Stimulated activated naive CD8-positive, alpha-beta T cell treated with anti-CD3 and anti-CD28 coated beads, Interleukin-15, Interleukin-2, amounts not matched to agents 100 U/mL and 50 U/mL, for 24 hours (primary cell): ENCODE results near the gene ZNF213.
A peak's percentile ranks its signal among the peaks of the same experiment; 100 is the strongest.
"Not testable (repeated sequence)": the region's sequence is repeated elsewhere in the genome, so short reads cannot be mapped to it uniquely, and the experiment has no call there.

Experiments used
- ATAC-seq: fragments of 150-1000 bp; cut with Tn5 transposase; one replicate; pipeline ENCODE4 v1.10.0; 2021
- DNase-seq: peaks from one replicate; pipeline ENCODE4 v3.0.0; 2021

Gene ZNF213

DNA sequence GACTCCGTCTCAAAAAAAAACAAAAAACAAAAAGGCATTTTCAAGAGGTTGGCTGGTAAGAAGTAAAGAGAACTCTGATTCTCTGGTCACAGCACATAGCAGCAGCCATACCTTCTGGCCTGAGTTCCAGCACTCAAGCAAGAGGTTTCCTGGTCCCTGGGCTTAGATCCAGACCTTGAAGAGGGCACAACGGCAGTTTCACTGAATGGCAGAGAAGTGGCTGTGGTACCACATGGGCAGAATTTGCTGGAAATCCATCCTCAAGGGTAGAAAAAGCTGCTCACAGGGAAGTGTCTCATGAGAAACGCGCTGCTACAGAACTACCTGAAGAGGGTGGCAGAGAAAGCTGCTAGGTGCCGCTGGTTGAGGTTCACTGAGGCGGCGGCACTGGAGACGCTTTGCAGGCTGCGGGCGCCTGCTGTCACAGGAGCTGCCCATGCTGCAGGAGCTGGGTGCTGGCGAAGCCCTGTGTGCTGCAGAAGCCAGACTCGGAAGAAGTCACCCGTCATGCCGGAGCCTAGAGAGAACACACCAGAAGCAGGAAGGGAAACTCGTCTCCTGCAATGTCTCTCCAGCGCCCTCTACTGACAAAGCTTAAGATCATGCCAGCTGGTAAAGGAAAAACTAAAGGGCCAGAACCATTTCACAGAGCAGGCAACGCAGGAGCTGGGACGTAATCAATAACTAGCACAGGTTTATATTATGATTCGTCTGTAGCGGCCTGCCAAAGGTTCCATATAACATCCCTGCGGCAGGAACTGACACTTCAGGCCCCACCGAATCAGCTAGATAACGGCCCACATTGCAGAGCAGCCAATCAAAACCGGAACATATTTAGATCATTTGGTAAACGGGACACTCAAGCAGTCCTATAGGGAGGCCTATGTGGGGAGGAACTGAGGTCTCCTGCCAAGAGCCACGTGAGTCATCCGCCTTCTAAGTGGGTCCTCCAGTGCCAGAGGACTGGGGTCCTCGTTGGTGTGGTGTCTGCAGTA lies 5.4 kb upstream of the ZNF213 start:
- DNase-seq (peak; percentile 78), ATAC-seq (peak; percentile 73)

DNA sequence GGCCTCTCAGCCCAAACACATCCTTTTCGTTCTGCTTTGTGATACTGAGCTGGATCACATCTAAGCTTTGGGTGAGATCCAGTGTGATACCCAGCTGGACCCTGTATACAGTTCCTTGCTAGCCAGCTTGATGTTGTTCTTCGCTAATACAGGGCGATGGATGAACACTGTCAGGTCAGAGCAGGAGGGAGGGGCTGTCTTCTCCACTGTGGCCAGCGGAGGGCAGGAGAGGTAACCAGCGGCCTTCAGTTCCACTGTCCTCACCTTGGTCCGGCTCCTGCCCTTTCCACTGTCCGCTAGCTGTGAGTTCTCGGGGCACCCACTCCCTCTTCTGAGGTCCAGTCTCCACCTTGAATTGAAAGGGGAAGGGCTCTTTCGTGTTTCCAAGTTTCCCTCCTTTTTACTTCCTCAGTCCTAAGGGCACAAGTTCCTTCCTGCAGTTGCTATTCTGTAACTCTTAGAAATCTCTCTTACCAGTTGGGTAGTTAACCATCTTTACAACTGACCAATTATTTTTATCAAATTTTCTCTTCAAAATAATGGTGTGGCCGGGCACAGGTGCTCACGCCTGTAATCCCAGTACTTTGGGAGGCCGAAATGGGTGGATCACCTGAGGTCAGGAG lies 3.0 kb upstream of the ZNF213 start:
- peak; percentile 67 for DNase-seq

DNA sequence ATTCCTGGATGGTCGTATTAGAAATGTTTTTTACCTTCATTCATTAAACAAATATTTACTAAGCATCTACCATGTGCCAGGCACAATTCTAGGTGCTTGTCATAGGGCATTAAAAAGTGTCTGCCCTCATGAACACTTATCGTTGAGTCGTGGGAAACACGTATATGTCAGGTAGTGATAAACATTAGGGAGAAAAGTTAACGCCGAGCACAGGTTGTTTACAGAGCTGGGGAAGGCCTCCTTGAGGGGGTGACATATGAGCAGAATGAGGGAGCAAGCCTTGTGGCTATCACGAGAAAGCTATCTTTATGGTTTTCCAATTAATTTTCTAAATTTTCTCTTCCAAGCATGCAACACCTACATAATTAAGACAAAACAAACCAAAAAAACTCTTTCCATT lies 985 bp upstream of the ZNF213 start:
- DNase-seq (no peak), ATAC-seq (no peak)

More for the DNA sequence above, 3.0 kb upstream of the ZNF213 start:
- no peak for ATAC-seq

DNA sequence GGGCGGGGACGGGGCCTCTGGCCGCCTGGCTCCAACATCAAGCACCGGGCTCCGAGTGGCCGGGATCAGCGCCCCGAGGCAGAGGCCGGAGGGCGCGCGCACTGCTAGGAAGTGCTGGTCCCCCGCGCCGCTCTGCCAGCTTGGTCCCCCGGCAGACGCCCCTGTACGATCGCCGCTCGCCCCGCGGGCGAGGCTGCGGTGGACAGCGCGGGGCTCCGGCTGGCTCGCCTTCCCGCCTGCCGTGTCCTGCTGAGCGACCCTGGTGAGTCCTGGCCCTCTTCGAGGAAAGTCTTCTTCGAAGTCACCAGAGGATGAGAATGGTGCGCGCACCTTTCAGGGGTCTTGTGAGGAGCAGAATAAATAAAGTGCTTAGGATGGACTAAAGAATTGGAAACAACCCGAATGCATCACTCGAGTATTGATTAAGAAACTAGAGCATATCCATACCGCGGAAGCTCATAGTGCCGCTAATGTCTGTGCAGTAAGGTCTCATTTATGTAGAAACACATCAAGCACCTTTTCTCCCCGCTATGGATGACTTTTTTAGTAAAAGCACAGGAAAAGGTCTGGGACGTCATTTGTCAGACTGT lies 392 bp downstream of the ZNF213 start:
- peak; percentile 67 for ATAC-seq
- no peak for DNase-seq

DNA sequence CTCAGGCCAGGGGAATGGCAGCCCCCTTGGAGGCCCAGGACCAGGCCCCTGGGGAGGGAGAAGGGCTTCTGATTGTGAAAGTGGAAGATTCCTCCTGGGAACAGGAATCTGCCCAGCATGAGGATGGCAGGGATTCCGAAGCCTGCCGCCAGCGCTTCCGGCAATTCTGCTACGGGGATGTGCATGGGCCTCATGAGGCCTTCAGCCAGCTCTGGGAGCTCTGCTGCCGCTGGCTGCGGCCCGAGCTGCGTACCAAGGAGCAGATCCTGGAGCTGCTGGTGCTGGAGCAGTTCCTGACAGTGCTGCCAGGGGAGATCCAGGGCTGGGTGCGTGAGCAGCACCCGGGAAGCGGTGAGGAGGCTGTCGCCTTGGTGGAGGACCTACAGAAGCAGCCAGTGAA lies 2.4 kb downstream of the ZNF213 start:
- ATAC-seq = no peak
- DNase-seq = no peak

DNA sequence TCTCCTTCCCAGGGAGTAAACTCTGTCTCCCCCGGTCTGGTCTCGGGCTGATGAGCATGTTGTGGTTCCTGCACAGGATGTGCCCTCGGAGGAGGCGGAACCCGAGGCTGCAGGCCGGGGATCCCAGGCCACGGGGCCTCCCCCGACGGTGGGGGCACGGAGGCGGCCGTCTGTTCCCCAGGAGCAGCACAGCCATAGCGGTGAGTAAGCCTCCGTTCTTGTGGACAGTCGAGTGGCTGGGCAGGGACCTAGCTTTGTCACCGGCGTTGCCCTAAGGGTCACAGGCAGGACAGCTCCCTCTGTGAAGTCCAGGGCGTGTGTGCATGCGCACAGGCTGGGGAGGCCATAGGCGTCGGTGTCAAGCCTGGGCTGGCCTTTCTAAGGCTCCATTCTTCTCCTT lies 3.5 kb downstream of the ZNF213 start:
- no peak for DNase-seq
- no peak for ATAC-seq

DNA sequence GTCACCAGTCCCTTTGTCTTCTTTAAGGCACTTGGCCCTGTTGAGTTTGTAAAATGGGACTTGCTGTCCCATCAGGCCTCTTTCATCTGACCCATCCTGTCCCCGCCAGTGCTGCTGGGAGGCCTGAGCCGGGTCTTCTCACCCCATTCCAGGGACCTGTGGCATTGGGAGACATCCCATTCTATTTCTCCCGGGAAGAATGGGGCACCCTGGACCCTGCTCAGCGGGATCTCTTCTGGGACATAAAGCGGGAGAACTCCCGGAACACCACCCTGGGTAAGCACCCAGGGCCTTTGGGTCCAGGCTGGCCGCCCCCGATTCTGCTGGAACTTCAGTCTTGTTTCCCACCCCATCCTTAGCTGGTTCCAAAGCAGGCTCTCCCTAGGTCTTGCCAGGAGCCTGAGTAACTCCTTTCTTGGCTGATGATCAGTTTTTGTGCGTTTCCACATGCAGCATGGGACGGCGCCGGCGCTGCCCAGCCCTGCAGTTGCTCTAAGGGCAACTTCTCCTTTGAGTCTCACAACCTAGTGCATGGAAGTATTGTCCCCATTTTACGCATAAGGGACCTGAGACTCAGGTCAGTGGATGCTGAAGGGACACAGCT lies 4.1 kb downstream of the ZNF213 start:
- no peak for DNase-seq
- no peak for ATAC-seq

DNA sequence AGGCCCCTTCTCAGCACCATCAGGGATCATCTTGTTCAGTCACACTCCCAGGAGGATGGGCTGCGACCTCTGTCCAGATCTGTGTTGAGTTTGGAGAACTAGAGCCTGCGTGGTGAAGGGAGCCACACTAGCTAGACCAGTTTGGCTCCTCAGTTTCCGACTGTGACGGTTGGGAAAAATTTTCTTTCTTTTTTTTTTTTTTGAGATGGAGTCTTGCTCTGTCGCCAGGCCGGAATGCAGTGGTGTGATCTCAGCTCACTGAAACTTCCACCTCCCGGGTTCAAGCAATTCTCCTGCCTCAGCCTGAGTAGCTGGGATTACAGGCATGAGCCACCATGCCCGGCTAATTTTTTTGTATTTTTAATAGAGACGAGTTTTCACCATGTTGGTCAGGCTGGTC lies 4.7 kb downstream of the ZNF213 start:
- not testable (repeated sequence) for ATAC-seq, DNase-seq

DNA sequence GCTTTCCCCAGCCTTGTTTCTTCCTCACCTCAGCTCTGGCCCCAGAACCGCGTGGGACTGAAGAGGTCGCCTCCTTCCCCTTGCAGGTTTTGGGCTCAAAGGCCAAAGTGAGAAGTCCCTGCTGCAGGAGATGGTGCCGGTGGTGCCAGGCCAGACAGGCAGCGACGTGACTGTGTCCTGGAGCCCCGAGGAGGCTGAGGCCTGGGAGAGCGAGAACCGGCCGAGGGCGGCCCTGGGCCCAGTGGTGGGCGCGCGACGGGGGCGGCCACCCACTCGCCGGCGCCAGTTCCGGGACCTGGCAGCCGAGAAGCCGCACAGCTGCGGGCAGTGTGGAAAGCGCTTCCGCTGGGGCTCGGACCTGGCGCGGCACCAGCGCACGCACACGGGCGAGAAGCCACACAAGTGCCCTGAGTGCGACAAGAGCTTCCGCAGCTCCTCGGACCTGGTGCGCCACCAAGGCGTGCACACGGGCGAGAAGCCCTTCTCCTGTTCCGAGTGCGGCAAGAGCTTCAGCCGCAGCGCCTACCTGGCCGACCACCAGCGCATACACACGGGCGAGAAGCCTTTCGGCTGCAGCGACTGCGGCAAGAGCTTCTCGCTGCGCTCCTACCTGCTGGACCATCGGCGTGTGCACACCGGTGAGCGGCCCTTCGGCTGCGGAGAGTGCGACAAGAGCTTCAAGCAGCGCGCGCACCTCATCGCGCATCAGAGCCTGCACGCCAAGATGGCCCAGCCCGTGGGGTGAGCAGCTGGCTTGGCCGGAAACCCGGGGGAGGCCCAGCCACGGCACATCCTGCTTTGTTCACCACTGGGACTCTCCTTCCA lies 6.0 kb downstream of the ZNF213 start:
- DNase-seq = no peak
- ATAC-seq = no peak

DNA sequence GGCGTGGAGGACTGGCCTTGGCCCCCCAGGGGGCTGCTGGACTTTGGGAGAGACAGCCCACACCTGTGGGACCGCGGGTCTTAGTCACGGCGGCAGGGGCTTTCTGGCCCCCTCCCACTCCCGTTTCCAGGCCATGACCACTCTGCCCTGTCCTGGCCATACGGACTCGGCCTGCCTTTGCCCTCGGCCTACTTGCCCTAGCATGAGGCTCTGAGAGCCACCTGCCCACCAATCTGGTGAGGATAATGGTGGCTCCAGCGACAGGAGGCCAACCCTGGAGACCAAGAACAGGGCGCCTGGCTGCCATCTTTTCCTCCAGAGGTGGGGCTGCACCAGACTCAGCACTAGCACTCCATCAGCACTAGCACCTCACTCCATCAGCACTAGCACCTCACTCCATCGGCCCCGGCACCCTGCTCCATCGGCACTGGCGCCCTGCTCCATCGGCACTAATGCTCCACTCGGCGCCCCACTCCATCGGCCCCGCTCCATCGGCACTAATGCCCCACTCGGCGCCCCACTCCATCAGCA lies 7.0 kb downstream of the ZNF213 start:
- DNase-seq = no peak
- ATAC-seq = no peak

DNA sequence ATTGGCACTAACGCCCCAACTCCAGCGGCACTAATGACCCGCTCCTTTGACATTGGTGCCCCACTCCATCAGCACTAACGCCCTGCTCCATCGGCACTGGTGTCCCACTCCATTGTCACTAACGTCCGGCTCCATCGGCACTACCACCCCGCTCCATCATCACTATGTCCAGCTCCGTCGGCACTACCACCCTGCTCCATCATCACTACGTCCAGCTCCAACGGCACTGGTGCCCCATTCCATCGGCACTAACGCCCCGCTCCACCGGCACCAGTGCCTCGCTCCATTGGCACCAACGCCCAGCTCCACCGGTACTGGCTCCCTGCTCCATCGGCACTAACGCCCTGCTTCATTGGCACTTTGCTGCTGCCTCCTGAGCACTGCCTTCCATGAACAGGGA lies 7.5 kb downstream of the ZNF213 start:
- ATAC-seq (no peak), DNase-seq (no peak)

DNA sequence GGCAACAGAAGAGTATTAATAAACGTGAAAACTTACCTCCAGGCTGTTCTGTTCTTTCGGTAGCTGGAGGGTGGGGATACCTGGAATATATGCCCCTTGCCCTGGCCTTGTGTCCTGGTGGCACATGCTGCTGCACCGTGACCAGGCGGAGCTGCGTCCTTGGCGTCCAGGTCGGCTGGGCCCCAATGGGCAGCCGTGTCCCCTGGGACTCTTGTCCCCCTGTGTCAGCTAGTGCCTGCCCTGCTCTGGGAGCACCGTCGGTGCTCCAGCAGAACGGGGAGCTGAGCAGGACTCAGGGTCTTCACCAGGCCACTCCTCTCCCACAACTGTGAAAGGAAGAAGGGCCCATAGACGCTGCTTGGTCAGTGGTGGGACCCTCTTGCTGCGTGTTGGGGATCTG lies 7.9 kb downstream of the ZNF213 start:
- DNase-seq (no peak), ATAC-seq (no peak)

DNA sequence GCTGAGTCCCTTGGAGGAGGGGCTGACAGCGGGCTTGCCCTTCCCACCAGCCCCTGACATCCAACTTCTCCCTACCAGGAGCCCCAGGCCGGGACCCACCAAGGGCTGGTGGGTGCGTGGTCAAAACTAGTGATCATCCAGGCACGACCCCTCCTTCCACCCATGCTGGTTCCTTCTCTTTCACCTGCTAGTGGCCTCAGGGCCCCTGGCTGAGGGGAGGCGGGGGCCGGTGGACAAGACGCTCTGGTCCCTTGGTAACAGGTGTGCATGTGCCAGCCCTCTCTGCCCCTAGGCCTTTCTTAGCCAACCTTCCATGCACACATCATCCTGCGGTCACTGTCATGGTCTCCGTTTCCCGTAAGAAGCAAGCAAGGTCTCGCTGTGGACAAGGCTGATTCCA lies 8.4 kb downstream of the ZNF213 start:
- DNase-seq (no peak), ATAC-seq (no peak)

DNA sequence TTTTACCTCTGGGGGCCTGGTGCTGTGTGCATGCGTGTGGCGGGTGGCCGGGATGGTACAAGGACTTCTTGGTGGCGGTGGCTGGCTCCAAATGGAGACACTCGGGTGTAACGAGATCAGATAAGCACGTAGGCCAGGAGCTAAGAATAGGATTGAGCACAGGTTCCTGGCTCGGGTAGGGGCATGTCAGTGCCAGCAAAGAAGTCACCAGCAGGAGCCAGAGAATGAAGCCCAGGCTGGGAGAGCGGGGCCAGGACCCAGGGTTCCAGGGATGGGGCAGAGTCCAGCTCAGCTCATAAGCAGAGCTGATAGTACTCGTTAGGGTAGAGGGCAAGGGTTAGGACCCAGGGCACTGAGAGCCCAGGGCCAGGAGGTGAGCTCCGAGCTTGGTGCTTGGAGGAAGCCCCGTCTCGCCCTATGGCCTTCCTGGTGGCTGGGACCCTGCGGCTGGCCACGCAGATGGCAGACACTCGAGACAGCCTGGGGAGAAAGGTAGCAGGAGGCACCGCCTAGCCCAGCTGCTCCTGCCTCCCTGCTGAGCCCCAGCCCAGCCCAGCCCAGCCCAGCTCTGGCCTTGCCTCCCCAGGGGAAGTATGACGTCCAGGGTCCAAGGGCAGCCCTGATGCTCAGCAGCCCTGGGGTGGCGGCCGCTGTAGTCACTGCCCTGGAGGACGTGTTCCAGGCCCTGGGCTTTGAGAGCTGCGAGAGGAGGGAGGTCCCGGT lies 8.9 kb downstream of the ZNF213 start:
- ATAC-seq (no peak), DNase-seq (no peak)

DNA sequence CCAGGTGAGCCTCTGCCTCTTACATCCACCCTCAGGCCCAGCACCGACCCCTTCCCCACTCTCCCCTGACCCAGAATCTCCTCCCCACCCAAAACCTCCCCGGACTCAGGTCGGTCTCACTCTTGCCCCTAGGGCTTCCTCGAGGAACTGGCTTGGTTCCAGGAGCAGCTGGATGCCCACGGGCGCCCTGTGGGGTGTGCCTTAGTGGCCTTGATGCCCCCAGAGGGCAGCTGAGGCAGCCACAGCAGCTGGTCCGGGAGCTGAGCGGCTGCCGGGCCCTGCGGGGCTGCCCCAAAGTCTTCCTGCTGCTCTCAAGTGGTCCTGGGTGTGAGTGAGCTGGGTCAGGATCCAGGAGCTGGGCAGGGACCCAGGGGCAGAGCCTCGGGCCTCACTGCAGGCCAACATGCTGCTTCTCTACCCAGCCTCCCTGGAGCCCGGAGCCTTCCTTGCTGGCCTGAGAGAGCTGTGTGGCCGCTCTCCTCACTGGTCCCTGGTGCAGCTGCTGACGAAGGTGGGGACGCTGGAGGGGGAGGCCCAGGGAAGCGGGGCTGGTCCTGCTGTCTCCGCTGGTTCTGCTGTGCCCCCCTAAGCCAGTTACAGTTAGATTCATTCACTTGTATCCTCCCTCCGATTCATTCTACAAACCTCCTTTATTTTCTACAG lies 9.6 kb downstream of the ZNF213 start:
- ATAC-seq = no peak
- no peak for DNase-seq

DNA sequence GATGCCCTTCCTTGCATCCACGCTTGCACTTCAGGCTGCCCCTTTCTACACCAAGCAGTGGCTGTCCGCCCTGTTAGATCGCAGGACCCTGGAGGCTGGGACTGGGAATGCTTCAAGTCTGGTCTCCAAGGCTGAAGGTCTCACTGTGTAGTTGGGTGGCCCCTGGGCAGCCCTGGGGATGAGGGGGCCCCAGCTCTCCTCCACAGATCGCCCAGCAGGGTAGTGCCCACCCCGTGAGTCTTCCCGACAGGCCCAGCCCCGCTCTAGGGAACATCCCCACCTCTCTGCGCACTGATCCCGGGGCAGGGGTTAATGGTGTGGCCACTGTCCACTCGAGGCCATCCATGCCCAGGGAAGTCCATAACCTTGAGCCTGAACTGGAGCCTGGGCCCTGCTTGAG lies 10.3 kb downstream of the ZNF213 start:
- DNase-seq (no peak), ATAC-seq (no peak)

DNA sequence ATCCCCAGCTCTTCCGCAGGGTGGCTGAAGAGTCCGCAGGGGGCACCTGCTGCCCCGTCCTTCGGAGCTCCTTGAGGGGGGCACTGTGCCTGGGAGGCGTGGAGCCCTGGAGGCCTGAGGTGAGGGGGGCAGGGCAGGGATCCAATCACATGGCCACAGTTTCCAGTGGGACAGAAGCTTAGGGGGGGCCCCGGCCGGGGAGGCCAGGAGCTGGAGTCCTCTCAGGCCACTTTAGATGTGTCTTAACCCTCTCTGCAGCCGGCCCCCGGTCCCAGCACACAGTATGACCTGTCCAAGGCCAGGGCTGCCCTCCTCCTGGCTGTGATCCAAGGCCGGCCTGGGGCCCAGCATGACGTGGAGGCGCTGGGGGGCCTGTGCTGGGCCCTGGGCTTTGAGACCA lies 10.8 kb downstream of the ZNF213 start:
- DNase-seq = no peak

DNA sequence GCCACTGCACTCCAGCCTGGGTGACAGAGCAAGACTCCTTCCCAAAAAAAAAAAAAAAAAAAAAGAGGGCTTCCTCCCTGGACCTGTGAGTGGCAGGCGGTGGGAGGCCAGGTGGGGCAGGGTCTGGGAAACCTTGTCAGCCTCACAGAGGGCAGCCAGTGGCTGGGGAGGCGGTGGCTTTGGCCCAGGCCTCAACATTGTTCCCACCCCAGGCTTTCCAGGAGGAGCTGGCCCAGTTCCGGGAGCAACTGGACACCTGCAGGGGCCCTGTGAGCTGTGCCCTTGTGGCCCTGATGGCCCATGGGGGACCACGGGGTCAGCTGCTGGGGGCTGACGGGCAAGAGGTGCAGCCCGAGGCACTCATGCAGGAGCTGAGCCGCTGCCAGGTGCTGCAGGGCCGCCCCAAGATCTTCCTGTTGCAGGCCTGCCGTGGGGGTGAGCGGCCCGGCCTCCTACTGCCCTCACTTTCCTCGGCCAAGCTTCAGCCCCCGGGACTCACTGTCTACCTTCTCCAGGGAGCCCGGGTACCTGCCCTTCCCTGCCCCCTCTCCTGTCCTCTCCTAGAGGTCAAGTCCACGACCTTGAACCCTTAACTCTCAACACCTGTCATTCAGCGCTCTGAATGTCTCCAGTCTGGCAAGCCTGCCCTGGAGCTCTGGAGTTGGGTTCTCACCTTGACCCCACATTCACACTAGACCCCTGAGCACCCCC lies 12.4 kb downstream of the ZNF213 start:
- DNase-seq (no peak), ATAC-seq (no peak)

More for the DNA sequence above, 10.8 kb downstream of the ZNF213 start:
- ATAC-seq = no peak

DNA sequence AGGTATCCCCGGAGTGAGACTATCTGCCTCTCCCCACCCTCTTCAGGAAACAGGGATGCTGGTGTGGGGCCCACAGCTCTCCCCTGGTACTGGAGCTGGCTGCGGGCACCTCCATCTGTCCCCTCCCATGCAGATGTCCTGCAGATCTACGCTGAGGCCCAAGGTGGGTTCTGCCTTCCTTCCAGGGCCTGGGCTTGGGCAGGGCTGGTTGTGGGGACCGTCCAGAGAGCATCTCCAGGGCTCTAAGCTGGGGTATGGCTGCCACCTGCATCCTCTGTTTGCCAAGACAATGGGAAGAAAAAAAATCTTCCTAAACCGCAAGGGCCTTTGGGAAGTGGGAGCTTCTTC lies 12.9 kb downstream of the ZNF213 start:
- ATAC-seq (no peak), DNase-seq (no peak)
